Esophagus muscularis mucosa (tissue), 3 donors: ENCODE data around the gene PCMT1.

Source experiments
- POLR2A ChIP-seq: fragments of 450-650 bp; IDR thresholded peaks from one replicate; pipeline ENCODE4 v1.6.1; 2017; ENCODE audit warnings: antibody characterized with exemption, moderate library complexity, mild to moderate bottlenecking, low read depth
- TF ChIP-seq, protein P1 (sequence below), 3 experiments: fragments of 200-600 bp in 2 of 3; fragments of 450-650 bp in 1 of 3; sonication (generic) in 2 of 3; IDR thresholded peaks; one replicate each; pipeline ENCODE4 v1.5.1; 2017 to 2019; ENCODE audit warnings: antibody characterized with exemption in 3 of 3, mild to moderate bottlenecking in 2 of 3, moderate library complexity in 1 of 3

DNA sequence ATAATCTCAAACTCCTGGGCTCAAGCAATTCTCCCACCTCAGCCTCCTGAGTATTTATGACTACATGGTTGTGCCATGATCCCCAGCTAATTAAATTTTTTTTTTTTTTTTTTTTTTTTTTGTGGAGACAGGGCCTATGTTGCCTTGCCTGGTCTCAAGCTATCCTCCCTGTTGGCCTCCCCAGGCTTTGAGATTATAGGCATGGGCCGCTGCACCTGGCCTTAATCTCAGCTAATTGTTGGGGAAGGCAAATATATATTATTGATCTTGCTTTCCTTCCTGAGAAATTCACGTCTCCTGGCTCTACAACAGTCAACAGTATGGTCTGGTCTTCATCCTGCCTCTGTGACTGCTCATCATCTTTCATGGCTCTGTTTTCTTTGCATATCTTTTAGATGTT, 20.1 kb downstream of the PCMT1 start:
- no peak for TF ChIP-seq POLR2A
- TF ChIP-seq, protein P1, sequence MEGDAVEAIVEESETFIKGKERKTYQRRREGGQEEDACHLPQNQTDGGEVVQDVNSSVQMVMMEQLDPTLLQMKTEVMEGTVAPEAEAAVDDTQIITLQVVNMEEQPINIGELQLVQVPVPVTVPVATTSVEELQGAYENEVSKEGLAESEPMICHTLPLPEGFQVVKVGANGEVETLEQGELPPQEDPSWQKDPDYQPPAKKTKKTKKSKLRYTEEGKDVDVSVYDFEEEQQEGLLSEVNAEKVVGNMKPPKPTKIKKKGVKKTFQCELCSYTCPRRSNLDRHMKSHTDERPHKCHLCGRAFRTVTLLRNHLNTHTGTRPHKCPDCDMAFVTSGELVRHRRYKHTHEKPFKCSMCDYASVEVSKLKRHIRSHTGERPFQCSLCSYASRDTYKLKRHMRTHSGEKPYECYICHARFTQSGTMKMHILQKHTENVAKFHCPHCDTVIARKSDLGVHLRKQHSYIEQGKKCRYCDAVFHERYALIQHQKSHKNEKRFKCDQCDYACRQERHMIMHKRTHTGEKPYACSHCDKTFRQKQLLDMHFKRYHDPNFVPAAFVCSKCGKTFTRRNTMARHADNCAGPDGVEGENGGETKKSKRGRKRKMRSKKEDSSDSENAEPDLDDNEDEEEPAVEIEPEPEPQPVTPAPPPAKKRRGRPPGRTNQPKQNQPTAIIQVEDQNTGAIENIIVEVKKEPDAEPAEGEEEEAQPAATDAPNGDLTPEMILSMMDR (IDR thresholded peaks at IDR 0.05) = no peak
